PC-3 (cell line): ENCODE data around the gene SEC14L1. TPM values are rescaled to one million over a fixed set of nuclear protein-coding genes. Genes with fewer than 3 reads are reported as not detected.
A peak's percentile ranks its signal among the peaks of the same experiment; 100 is the strongest.

Source experiments
- ATAC-seq: fragments of 200-7000 bp; cut with Tn5 transposase; 2 replicates; pipeline ENCODE4 v1.9.1; 2020; ENCODE audit warnings: mild to moderate bottlenecking, moderate library complexity
- BruUV-seq: library from RNA; stranded (reverse); fragments of 400-500 nt; replicated peaks from 2 replicates; lab custom pipeline; 2021; lab: Mats Ljungman, UMichigan
- CTCF ChIA-PET: fragments of 300-600 bp; sonication (Branson Sonifier 250); formaldehyde crosslinking; loops from one replicate; lab custom pipeline; 2022; ENCODE audit warnings: antibody characterized with exemption; lab: Charles Lee
- POLR2A ChIA-PET: fragments of 300-600 bp; sonication (Branson Sonifier 250); formaldehyde crosslinking; loops from one replicate; lab custom pipeline; 2022; ENCODE audit warnings: antibody characterized with exemption; ENCODE audit not compliant: unreplicated experiment; lab: Charles Lee
- DNase-seq: peaks from one replicate; pipeline ENCODE4 v3.0.0-alpha.2; 2015
- H2AFZ ChIP-seq: fragments of 300-600 bp; sonication (generic); 2 replicates; pipeline ENCODE4 v1.6.0; 2016; ENCODE audit warnings: antibody characterized with exemption, low read length
- H3F3A ChIP-seq: fragments of 300-600 bp; sonication (generic); one replicate; pipeline ENCODE4 v1.6.0; 2017; ENCODE audit warnings: antibody characterized with exemption, low read length, control low read depth, mild to moderate bottlenecking; ENCODE audit not compliant: unreplicated experiment
- H3K27ac ChIP-seq: fragments of 300-600 bp; sonication (generic); 2 replicates; pipeline ENCODE4 v1.5.1; 2016; ENCODE audit warnings: mild to moderate bottlenecking, low read length
- H3K27me3 ChIP-seq: fragments of 300-600 bp; sonication (generic); 2 replicates; pipeline ENCODE4 v1.6.1; 2016; ENCODE audit warnings: low read length, mixed read lengths
- H3K36me3 ChIP-seq: fragments of 300-600 bp; sonication (generic); 2 replicates; pipeline ENCODE4 v1.6.1; 2016; ENCODE audit warnings: low read depth, mixed run types, low read length, mixed read lengths
- H3K4me1 ChIP-seq: fragments of 300-600 bp; sonication (generic); 2 replicates; pipeline ENCODE4 v1.5.1; 2016; ENCODE audit warnings: low read length; ENCODE audit not compliant: insufficient read depth
- H3K4me2 ChIP-seq: fragments of 300-600 bp; sonication (generic); 2 replicates; pipeline ENCODE4 v1.6.0; 2016; ENCODE audit warnings: low read length
- H3K4me3 ChIP-seq: fragments of 300-600 bp; sonication (generic); 2 replicates; pipeline ENCODE4 v1.5.1; 2016; ENCODE audit warnings: mild to moderate bottlenecking, low read length, mixed read lengths
- H3K79me2 ChIP-seq: fragments of 300-600 bp; sonication (generic); 2 replicates; pipeline ENCODE4 v1.6.1; 2017; ENCODE audit warnings: low read length, mixed read lengths
- H3K9ac ChIP-seq: fragments of 300-600 bp; sonication (generic); 2 replicates; pipeline ENCODE4 v1.6.0; 2016; ENCODE audit warnings: mild to moderate bottlenecking, low read length
- H3K9me2 ChIP-seq: fragments of 300-600 bp; sonication (generic); replicated peaks from 2 replicates; pipeline ENCODE4 v1.6.1; 2016; ENCODE audit warnings: mixed run types, low read length, mixed read lengths
- H3K9me3 ChIP-seq: fragments of 300-600 bp; sonication (generic); 2 replicates; pipeline ENCODE4 v1.6.1; 2016; ENCODE audit warnings: low read length, mixed read lengths
- H4K20me1 ChIP-seq: fragments of 300-600 bp; sonication (generic); 2 replicates; pipeline ENCODE4 v1.6.1; 2016; ENCODE audit warnings: low read length, mixed read lengths
- EZH2 ChIP-seq: fragments of 300-600 bp; sonication (generic); IDR thresholded peaks from one replicate; pipeline ENCODE4 v1.6.1; 2017; ENCODE audit warnings: antibody characterized with exemption, mild to moderate bottlenecking, low read length; ENCODE audit not compliant: unreplicated experiment
- EZH2phosphoT487 ChIP-seq: fragments of 300-600 bp; sonication (generic); IDR thresholded peaks from 2 replicates; pipeline ENCODE4 v1.6.1; 2018; ENCODE audit warnings: mild to moderate bottlenecking, antibody characterized with exemption, low read length, borderline replicate concordance
- intact Hi-C: fragments of 100-400 bp; cut with micrococcal nuclease; formaldehyde crosslinking; loops from 2 replicates; pipeline ENCODE4 v1.9.0; 2023
- total RNA-seq: library from RNA; depleted of rRNA; stranded (reverse); fragments of >200 nt; gene quantifications from 2 replicates; pipeline ENCODE4 v1.2.3, GENCODE V29; 2014
- TF ChIP-seq, protein P1 (sequence below): fragments of 300-600 bp; sonication (generic); conservative IDR thresholded peaks from 2 replicates; pipeline ENCODE4 v1.5.1; 2017; ENCODE audit warnings: antibody characterized with exemption, low read depth, mild to moderate bottlenecking, low read length

The SEC14L1 gene
- total RNA-seq, 1 experiment from 2014 or later, result 39.8 TPM

DNA sequence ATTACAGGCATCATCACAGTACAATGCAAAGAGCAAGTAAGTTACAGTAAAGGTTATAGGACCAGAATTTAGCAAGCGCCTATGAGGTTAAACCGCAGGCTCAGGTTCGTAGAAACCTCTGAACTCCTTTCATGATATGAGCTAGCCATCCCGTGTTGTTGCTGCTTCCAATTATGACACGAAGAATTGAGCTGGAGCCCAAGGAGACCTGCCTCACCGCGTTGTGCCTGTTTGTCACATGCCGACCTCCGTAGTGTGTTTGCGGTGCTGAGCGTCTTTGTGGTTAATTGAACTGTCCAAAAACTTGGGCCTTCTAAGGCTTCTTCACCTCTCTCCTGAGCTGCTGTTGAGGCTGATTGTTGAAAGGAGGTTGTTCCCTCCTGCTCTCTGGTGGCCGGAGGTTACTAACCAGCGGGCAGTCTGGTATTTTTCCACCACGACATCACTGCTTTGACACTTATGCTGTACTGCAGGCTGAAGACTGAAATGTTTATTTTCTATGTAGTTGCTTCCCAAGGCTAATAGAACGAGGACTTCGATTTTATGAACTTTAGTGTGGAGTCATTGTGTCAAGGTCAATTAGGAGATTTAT, 67.5 kb downstream of the SEC14L1 start:
- ATAC-seq, result peak; percentile 74
- Histone ChIP-seq H3K79me2 (no peaks in the 10 kb centered on the region), H3K27ac (no peak overlapping the region)

DNA sequence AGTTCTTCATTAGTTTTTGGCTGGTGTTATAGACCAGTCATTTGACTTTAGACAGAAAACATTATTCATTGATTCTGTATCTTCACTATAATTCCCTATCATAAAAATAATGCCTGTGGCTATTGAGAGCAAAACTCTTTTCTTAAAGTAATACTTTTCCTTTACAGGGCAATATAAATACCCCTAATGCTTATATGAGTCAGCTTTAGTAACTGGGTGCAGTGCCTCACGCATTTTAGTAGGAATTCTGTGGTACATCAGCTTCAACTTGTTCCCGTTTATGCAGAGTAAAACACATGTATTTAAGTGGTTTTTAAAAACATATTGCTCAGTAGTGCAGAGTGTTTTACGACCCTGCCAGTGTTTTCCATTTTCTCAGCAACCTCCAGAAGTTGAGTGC, 68.1 kb downstream of the SEC14L1 start:
- TF ChIP-seq EZH2 (no peak), EZH2phosphoT487 (no peak)
- TF ChIP-seq, protein P1, sequence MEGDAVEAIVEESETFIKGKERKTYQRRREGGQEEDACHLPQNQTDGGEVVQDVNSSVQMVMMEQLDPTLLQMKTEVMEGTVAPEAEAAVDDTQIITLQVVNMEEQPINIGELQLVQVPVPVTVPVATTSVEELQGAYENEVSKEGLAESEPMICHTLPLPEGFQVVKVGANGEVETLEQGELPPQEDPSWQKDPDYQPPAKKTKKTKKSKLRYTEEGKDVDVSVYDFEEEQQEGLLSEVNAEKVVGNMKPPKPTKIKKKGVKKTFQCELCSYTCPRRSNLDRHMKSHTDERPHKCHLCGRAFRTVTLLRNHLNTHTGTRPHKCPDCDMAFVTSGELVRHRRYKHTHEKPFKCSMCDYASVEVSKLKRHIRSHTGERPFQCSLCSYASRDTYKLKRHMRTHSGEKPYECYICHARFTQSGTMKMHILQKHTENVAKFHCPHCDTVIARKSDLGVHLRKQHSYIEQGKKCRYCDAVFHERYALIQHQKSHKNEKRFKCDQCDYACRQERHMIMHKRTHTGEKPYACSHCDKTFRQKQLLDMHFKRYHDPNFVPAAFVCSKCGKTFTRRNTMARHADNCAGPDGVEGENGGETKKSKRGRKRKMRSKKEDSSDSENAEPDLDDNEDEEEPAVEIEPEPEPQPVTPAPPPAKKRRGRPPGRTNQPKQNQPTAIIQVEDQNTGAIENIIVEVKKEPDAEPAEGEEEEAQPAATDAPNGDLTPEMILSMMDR, result no peak

More for the DNA sequence above, 67.5 kb downstream of the SEC14L1 start:
- no peak overlapping the region for H3K4me3 ChIP-seq
- H4K20me1 ChIP-seq, result no peaks in the 10 kb centered on the region
- no peak for TF ChIP-seq EZH2phosphoT487
- TF ChIP-seq, protein P1, result no peak; the same call in 1 of the 2 replicates
- no peak for TF ChIP-seq EZH2
- BruUV-seq, result no TSS peak
- no peaks in the 10 kb centered on the region for H3K4me1 ChIP-seq
- CTCF ChIA-PET, result no interaction called here
- H2AFZ ChIP-seq, result no peak overlapping the region
- DNase-seq, result no peak
- POLR2A ChIA-PET, result interaction anchor here (0.6 kb wide), 1 partner anchor 83 kb away, joined by 12 read pairs; no protein-coding TSS in a partner anchor
- H3K9me2 ChIP-seq, result no peaks in the 10 kb centered on the region
- no peak overlapping the region for H3K4me2 ChIP-seq
- no peak overlapping the region for H3K9ac ChIP-seq
- H3K27me3 ChIP-seq, result no peaks in the 10 kb centered on the region
- peaks cover 84% of the 10 kb centered on the region for H3K36me3 ChIP-seq
- no peaks in the 10 kb centered on the region for H3F3A ChIP-seq
- intact Hi-C loops, result loop anchor here (5.0 kb wide), 1 partner anchor 121 kb away; no protein-coding TSS in a partner anchor
- H3K9me3 ChIP-seq, result no peaks in the 10 kb centered on the region

DNA sequence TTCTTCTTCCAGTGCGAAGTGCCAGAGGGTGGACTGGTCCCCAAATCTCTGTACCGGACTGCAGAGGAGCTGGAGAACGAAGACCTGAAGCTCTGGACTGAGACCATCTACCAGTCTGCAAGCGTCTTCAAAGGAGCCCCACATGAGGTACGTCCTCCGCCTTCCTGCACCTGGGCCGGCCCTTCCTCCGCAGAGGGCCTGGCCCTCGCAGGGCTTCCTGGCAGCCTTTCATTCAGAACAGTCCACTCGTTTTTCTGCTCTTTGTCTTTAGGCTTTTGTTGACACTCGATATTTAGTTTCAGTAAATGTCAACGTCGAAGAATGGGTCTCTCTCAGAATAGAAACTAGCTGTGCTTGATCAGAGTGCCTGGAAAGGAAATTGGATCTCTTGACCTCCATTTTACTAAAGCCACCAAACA, 68.6 kb downstream of the SEC14L1 start:
- Histone ChIP-seq H3K27me3 (no peaks in the 10 kb centered on the region), H3K79me2 (no peaks in the 10 kb centered on the region), H3F3A (no peaks in the 10 kb centered on the region), H3K9me2 (no peaks in the 10 kb centered on the region), H4K20me1 (no peaks in the 10 kb centered on the region), H3K4me3 (no peak overlapping the region), H3K4me1 (no peaks in the 10 kb centered on the region), H3K9ac (no peak overlapping the region), H3K27ac (no peak overlapping the region), H2AFZ (no peak overlapping the region), H3K36me3 (peaks cover 87% of the 10 kb centered on the region), H3K9me3 (no peaks in the 10 kb centered on the region), H3K4me2 (no peak overlapping the region)
- POLR2A ChIA-PET, result no interaction called here
- no TSS peak for BruUV-seq
- no peak for DNase-seq
- ATAC-seq, result no peak
- TF ChIP-seq EZH2phosphoT487 (no peak), EZH2 (no peak)
- TF ChIP-seq, protein P1, result no peak
- CTCF ChIA-PET, result no interaction called here
- intact Hi-C loops, result loop anchor here (5.0 kb wide), 1 partner anchor 122 kb away; no protein-coding TSS in a partner anchor

More for the DNA sequence above, 68.1 kb downstream of the SEC14L1 start:
- ChIA-PET CTCF (no interaction called here), POLR2A (no interaction called here)
- no TSS peak for BruUV-seq
- no peaks in the 10 kb centered on the region for H3K27me3 ChIP-seq
- H3K9me3 ChIP-seq, result no peaks in the 10 kb centered on the region
- H3K79me2 ChIP-seq, result no peaks in the 10 kb centered on the region
- DNase-seq, result no peak
- intact Hi-C loops, result loop anchor here (5.0 kb wide), 1 partner anchor 122 kb away; no protein-coding TSS in a partner anchor
- H2AFZ ChIP-seq, result no peak overlapping the region
- H3K4me3 ChIP-seq, result no peak overlapping the region
- H3K9ac ChIP-seq, result no peak overlapping the region
- H3K4me1 ChIP-seq, result no peaks in the 10 kb centered on the region
- H3K27ac ChIP-seq, result no peak overlapping the region
- no peaks in the 10 kb centered on the region for H3F3A ChIP-seq
- ATAC-seq, result no peak
- peaks cover 83% of the 10 kb centered on the region for H3K36me3 ChIP-seq
- no peak overlapping the region for H3K4me2 ChIP-seq
- no peaks in the 10 kb centered on the region for H3K9me2 ChIP-seq
- H4K20me1 ChIP-seq, result no peaks in the 10 kb centered on the region
